Retina (tissue), 1 donor: ENCODE results near the gene BAIAP3.
A peak's percentile ranks its signal among the peaks of the same experiment; 100 is the strongest.
"Not testable (repeated sequence)": the region's sequence is repeated elsewhere in the genome, so short reads cannot be mapped to it uniquely, and the experiment has no call there.

Experiments
- DNase-seq: peaks from one replicate; pipeline ENCODE4 v3.0.0-alpha.2; 2016

Gene BAIAP3

GRCh38 chr16:1333149-1333812, at the start of gene BAIAP3:
TSS of gene BAIAP3 (plus strand) at chr16:1333645. CDS start at chr16:1338550, 4,905 bp downstream.
- DNase-seq: peak; percentile 41

- no peak for DNase-seq
These were observed 49.3 kb upstream of the BAIAP3 start for GRCh38 chr16:1283996-1284616.

GRCh38 chr16:1285669-1286512, 47.6 kb upstream of the BAIAP3 start:
- no peak for DNase-seq

GRCh38 chr16:1286513-1287094, 46.8 kb upstream of the BAIAP3 start:
- no peak for DNase-seq

- DNase-seq: no peak
These were observed 45.3 kb upstream of the BAIAP3 start for GRCh38 chr16:1287982-1288670.

- DNase-seq: no peak
These were observed 44.5 kb upstream of the BAIAP3 start for GRCh38 chr16:1288813-1289476.

- no peak for DNase-seq
These were observed 44.0 kb upstream of the BAIAP3 start for GRCh38 chr16:1289477-1289866.

GRCh38 chr16:1290063-1290501, 43.4 kb upstream of the BAIAP3 start:
- DNase-seq: peak; percentile 56

GRCh38 chr16:1290860-1291575, 42.4 kb upstream of the BAIAP3 start:
- DNase-seq: no peak

GRCh38 chr16:1291576-1291974, 41.9 kb upstream of the BAIAP3 start:
- DNase-seq: no peak

- DNase-seq: not testable (repeated sequence)
These were observed 41.2 kb upstream of the BAIAP3 start for GRCh38 chr16:1292208-1292607.

GRCh38 chr16:1292808-1293207, 40.6 kb upstream of the BAIAP3 start:
- not testable (repeated sequence) for DNase-seq

- DNase-seq: no peak
These were observed 39.4 kb upstream of the BAIAP3 start for GRCh38 chr16:1293921-1294656.

GRCh38 chr16:1295465-1295864, 38.0 kb upstream of the BAIAP3 start:
- no peak for DNase-seq

- DNase-seq: not testable (repeated sequence)
These were observed 36.8 kb upstream of the BAIAP3 start for GRCh38 chr16:1296688-1297017.

GRCh38 chr16:1297018-1297696, 36.3 kb upstream of the BAIAP3 start:
- no peak for DNase-seq

- DNase-seq: no peak
These were observed 35.0 kb upstream of the BAIAP3 start for GRCh38 chr16:1298406-1298805.

GRCh38 chr16:1299012-1299867, 34.2 kb upstream of the BAIAP3 start:
- no peak for DNase-seq

GRCh38 chr16:1299868-1300203, 33.6 kb upstream of the BAIAP3 start:
- DNase-seq: no peak
